B cell (primary cell): ENCODE measurements around the gene PNLIP. TPM values are rescaled to one million over a fixed set of nuclear protein-coding genes. Genes with fewer than 3 reads are reported as not detected.

Experiments
- ATAC-seq: fragments of 200-7000 bp; cut with Tn5 transposase; one replicate; pipeline ENCODE4 v1.10.0; 2021; ENCODE audit warnings: low read depth, mild to moderate bottlenecking, moderate number of reproducible peaks, moderate library complexity
- CTCF ChIA-PET: fragments of 350-600 bp; sonication (Branson Sonifier 250); formaldehyde crosslinking; loops from one replicate; lab custom pipeline; 2021; ENCODE audit warnings: antibody characterized with exemption, inconsistent platforms; lab: Charles Lee
- POLR2A ChIA-PET: fragments of 350-600 bp; sonication (Branson Sonifier 250); formaldehyde crosslinking; loops from one replicate; lab custom pipeline; 2021; ENCODE audit warnings: antibody characterized with exemption; lab: Charles Lee
- DNase-seq: peaks from one replicate; pipeline ENCODE4 v3.0.0; 2013
- H2AFZ ChIP-seq: 2 replicates; pipeline ENCODE4 v1.6.1; 2012; ENCODE audit warnings: mild to moderate bottlenecking, low read depth, low read length; ENCODE audit not compliant: insufficient read depth, poor library complexity, severe bottlenecking
- H3K27ac ChIP-seq, 2 donors: 1 replicate in 1 of 2; 2 replicates in 1 of 2; pipeline ENCODE4 v1.5.1; 2012 to 2013; ENCODE audit warnings: low read length in 2 of 2, mild to moderate bottlenecking in 2 of 2, moderate library complexity in 1 of 2
- H3K27me3 ChIP-seq, 4 experiments: fragments of 200-600 bp in 1 of 4; sonication (generic) in 1 of 4; replicated peaks in 1 of 4; 1 replicate in 2 of 4; 2 replicates in 2 of 4; pipeline versions ENCODE4 v1.6.1 to v1.7.0; 2013 to 2016; ENCODE audit warnings: low read length in 3 of 4, mild to moderate bottlenecking in 2 of 4, mixed read lengths in 1 of 4, moderate library complexity in 1 of 4; ENCODE audit not compliant: insufficient read depth in 4 of 4, control insufficient read depth in 3 of 4; ENCODE audit errors: control extremely low read depth in 1 of 4
- H3K36me3 ChIP-seq, 2 experiments: replicated peaks in 1 of 2; 1 replicate in 1 of 2; 2 replicates in 1 of 2; pipeline versions ENCODE4 v1.6.1 to v1.7.1; 2013; ENCODE audit warnings: low read length in 1 of 2; ENCODE audit not compliant: insufficient read depth in 2 of 2, control insufficient read depth in 1 of 2; ENCODE audit errors: control extremely low read depth in 1 of 2, extremely low read depth in 1 of 2
- H3K4me1 ChIP-seq, 2 donors: fragments of 200-600 bp in 1 of 2; sonication (generic) in 1 of 2; 1 replicate in 1 of 2; 2 replicates in 1 of 2; pipeline versions ENCODE4 v1.5.1 to v1.6.1; 2013 to 2017; ENCODE audit warnings: low read length in 2 of 2; ENCODE audit not compliant: control insufficient read depth in 2 of 2, insufficient read depth in 2 of 2
- H3K4me2 ChIP-seq: replicated peaks from 2 replicates; pipeline ENCODE3; 2012; ENCODE audit warnings: mild to moderate bottlenecking, low read depth, low read length; ENCODE audit not compliant: poor library complexity, severe bottlenecking
- H3K4me3 ChIP-seq, 5 experiments: fragments of 200-600 bp in 1 of 5; sonication (generic) in 1 of 5; 1 replicate in 3 of 5; 2 replicates in 2 of 5; pipeline versions ENCODE4 v1.5.1 to v1.7.0; 2011 to 2016; ENCODE audit warnings: low read length in 4 of 5, mild to moderate bottlenecking in 4 of 5, low read depth in 2 of 5, control low read depth in 1 of 5, moderate library complexity in 1 of 5; ENCODE audit not compliant: insufficient read depth in 1 of 5; ENCODE audit errors: control extremely low read depth in 1 of 5, extremely low read depth in 1 of 5
- H3K79me2 ChIP-seq: fragments of 200-600 bp; sonication (generic); one replicate; pipeline ENCODE4 v1.6.0; 2016; ENCODE audit warnings: low read length; ENCODE audit not compliant: control insufficient read depth, insufficient read depth
- H3K9ac ChIP-seq: fragments of 200-600 bp; sonication (generic); 2 replicates; pipeline ENCODE4 v1.6.1; 2017; ENCODE audit warnings: mild to moderate bottlenecking, low read length, moderate library complexity
- H3K9me3 ChIP-seq, 3 donors: one replicate each; pipeline versions ENCODE4 v1.6.1 to v1.7.1; 2013; ENCODE audit warnings: low read length in 2 of 3; ENCODE audit not compliant: control insufficient read depth in 2 of 3, insufficient read depth in 1 of 3; ENCODE audit errors: control extremely low read depth in 1 of 3
- H4K20me1 ChIP-seq: 2 replicates; pipeline ENCODE4 v1.6.0; 2012; ENCODE audit warnings: mild to moderate bottlenecking, low read length; ENCODE audit not compliant: insufficient read depth, control insufficient read depth, poor library complexity, severe bottlenecking
- H3K27ac Mint-ChIP-seq: one replicate; pipeline ENCODE4 v1.8.0; 2021; ENCODE audit warnings: mixed read lengths
- H3K27me3 Mint-ChIP-seq: one replicate; pipeline ENCODE4 v1.8.0; 2021; ENCODE audit warnings: mixed read lengths
- H3K4me1 Mint-ChIP-seq: one replicate; pipeline ENCODE4 v1.8.0; 2021; ENCODE audit warnings: mixed read lengths
- H3K4me3 Mint-ChIP-seq: one replicate; pipeline ENCODE4 v1.8.0; 2021; ENCODE audit warnings: mixed read lengths
- H3K9me3 Mint-ChIP-seq: one replicate; pipeline ENCODE4 v1.8.0; 2022; ENCODE audit warnings: mixed read lengths; ENCODE audit not compliant: insufficient read depth
- EZH2 ChIP-seq: IDR thresholded peaks from 2 replicates; pipeline ENCODE4 v1.6.1; 2012; ENCODE audit warnings: borderline replicate concordance, low read depth, mild to moderate bottlenecking, moderate library complexity, low read length; ENCODE audit not compliant: insufficient read depth, poor library complexity, severe bottlenecking
- WGBS: methylation state at CpG from one replicate; pipeline ENCODE4 v1.1.5; 2013; ENCODE audit warnings: missing lambda C conversion rate; ENCODE audit not compliant: insufficient coverage; 5-methylcytosine and 5-hydroxymethylcytosine counted together
- intact Hi-C: fragments of 100-400 bp; cut with micrococcal nuclease; formaldehyde crosslinking; loops from one replicate; pipeline ENCODE4 v1.10.0; 2022
- polyA plus RNA-seq: library from polyadenylated mRNA; depleted of rRNA; stranded (reverse); fragments of >200 nt; gene quantifications from 2 replicates; pipeline ENCODE4 v1.2.3, GENCODE V29; 2012
- total RNA-seq, 2 donors: library from RNA; stranded (reverse); fragments of 120-200 nt in 1 of 2; gene quantifications; 1 replicate in 1 of 2; 2 replicates in 1 of 2; pipeline versions ENCODE4 v1.2.3 to v1.2.4, GENCODE V29; 2013 to 2022
- TF ChIP-seq, protein P1 (sequence below): fragments of 200-600 bp; IDR thresholded peaks from one replicate; pipeline ENCODE4 v1.8.0; 2022; ENCODE audit warnings: antibody characterized with exemption, mild to moderate bottlenecking

Gene PNLIP
- total and polyA plus RNA-seq, 2 donors (not counting 1 experiment from before 2014, with no cell fraction given): not detected

GRCh38 chr10:116599991-116600390 is 54.3 kb downstream of the PNLIP start:
- Histone ChIP-seq H2AFZ (no peak overlapping the region), H3K27me3 (no peaks in the 10 kb centered on the region), H4K20me1 (no peaks in the 10 kb centered on the region), H3K4me1 (no peaks in the 10 kb centered on the region), H3K9me3 (no peaks in the 10 kb centered on the region), H3K4me2 (no peak overlapping the region), H3K36me3 (no peaks in the 10 kb centered on the region), H3K79me2 (no peaks in the 10 kb centered on the region), H3K9ac (no peak overlapping the region), H3K27ac (no peak overlapping the region), H3K4me3 (no peak overlapping the region)
- ChIA-PET CTCF (no interaction called here), POLR2A (no interaction called here)
- Mint-ChIP-seq H3K27me3 (no peaks in the 10 kb centered on the region), H3K27ac (no peak overlapping the region), H3K4me3 (no peak overlapping the region), H3K4me1 (no peaks in the 10 kb centered on the region), H3K9me3 (no peaks in the 10 kb centered on the region)
- intact Hi-C loops: no loop called here
- DNase-seq (no peak), ATAC-seq (no peak)
- TF ChIP-seq, protein P1, sequence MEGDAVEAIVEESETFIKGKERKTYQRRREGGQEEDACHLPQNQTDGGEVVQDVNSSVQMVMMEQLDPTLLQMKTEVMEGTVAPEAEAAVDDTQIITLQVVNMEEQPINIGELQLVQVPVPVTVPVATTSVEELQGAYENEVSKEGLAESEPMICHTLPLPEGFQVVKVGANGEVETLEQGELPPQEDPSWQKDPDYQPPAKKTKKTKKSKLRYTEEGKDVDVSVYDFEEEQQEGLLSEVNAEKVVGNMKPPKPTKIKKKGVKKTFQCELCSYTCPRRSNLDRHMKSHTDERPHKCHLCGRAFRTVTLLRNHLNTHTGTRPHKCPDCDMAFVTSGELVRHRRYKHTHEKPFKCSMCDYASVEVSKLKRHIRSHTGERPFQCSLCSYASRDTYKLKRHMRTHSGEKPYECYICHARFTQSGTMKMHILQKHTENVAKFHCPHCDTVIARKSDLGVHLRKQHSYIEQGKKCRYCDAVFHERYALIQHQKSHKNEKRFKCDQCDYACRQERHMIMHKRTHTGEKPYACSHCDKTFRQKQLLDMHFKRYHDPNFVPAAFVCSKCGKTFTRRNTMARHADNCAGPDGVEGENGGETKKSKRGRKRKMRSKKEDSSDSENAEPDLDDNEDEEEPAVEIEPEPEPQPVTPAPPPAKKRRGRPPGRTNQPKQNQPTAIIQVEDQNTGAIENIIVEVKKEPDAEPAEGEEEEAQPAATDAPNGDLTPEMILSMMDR: no peak
- no peak for TF ChIP-seq EZH2
- 81% methylated on average over 5 of the region's 5 CpGs for WGBS

DNA sequence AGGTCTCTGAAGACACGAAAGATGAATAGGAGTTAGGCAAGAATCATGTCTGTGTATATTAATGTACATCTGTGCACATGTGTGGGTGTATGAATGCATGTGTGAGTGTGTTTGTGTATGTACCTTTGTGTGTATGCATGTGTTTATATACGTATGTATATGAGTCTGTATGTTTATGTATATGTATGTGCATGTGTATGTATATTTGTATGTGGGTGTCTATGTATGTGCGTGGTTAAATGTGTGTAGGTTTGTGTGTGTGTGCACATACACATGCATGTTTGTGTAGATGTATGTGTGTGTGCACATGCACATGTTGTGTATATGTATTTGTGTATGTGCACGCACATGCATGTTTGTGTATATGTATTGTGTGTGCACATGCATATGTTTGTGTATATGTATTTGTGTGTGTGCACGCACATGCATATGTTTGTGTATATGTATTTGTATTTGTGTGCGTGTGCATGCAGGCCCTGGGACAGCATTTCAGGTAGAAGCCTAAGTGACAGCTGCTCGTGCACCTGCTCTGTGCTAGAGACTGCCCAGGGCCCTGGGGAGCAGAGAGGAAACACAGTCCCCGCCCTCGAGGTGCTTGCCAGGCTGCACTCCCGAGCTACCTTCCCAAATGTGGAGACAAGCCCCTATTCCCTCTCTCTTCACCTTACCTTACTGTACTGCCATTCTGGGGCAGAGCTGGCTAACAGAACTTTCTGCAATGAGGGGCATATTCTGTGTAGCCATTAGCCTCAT is 57.1 kb downstream of the PNLIP start:
- Histone ChIP-seq H3K4me1 (no peaks in the 10 kb centered on the region), H3K27ac (no peak overlapping the region), H4K20me1 (no peaks in the 10 kb centered on the region), H2AFZ (no peak overlapping the region), H3K79me2 (no peaks in the 10 kb centered on the region), H3K9me3 (no peaks in the 10 kb centered on the region), H3K27me3 (no peaks in the 10 kb centered on the region), H3K9ac (no peak overlapping the region), H3K36me3 (no peaks in the 10 kb centered on the region), H3K4me2 (no peak overlapping the region), H3K4me3 (no peak overlapping the region)
- DNase-seq (no peak), ATAC-seq (no peak)
- Mint-ChIP-seq H3K4me1 (no peaks in the 10 kb centered on the region), H3K9me3 (no peaks in the 10 kb centered on the region), H3K27me3 (peaks cover 15% of the 10 kb centered on the region), H3K27ac (no peak overlapping the region), H3K4me3 (no peak overlapping the region)
- TF ChIP-seq, protein P1: no peak
- no peak for TF ChIP-seq EZH2
- intact Hi-C loops: no loop called here
- POLR2A ChIA-PET: no interaction called here
- WGBS: 90% methylated on average over 10 of the region's 10 CpGs
- CTCF ChIA-PET: no interaction called here
